Upper lobe of right lung (tissue), 1 donor: ENCODE measurements around the gene VWA5A. TPM values are rescaled to one million over a fixed set of nuclear protein-coding genes. Genes with fewer than 3 reads are reported as not detected.

Experiments used
- ATAC-seq: fragments of 200-7000 bp; cut with Tn5 transposase; one replicate; pipeline ENCODE4 v1.9.1; 2020; ENCODE audit warnings: mild to moderate bottlenecking, moderate library complexity
- DNase-seq: peaks from one replicate; pipeline ENCODE4 v3.0.0-alpha.2; 2020
- H3K27ac ChIP-seq: fragments of 200-600 bp; one replicate; pipeline ENCODE4 v1.8.0; 2022
- H3K27me3 ChIP-seq: fragments of 200-600 bp; one replicate; pipeline ENCODE4 v1.8.0; 2022; ENCODE audit warnings: mild to moderate bottlenecking
- H3K36me3 ChIP-seq: fragments of 200-600 bp; one replicate; pipeline ENCODE4 v1.8.0; 2022
- H3K4me1 ChIP-seq: fragments of 200-600 bp; one replicate; pipeline ENCODE4 v1.8.0; 2022
- H3K4me3 ChIP-seq: fragments of 200-600 bp; one replicate; pipeline ENCODE4 v1.8.0; 2022; ENCODE audit warnings: mild to moderate bottlenecking
- H3K9me3 ChIP-seq: fragments of 200-600 bp; one replicate; pipeline ENCODE4 v1.8.0; 2022
- intact Hi-C: fragments of 100-400 bp; cut with DNase I; formaldehyde crosslinking; loops from one replicate; pipeline ENCODE4 v1.11.0; 2022
- total RNA-seq: library from RNA; stranded (reverse); fragmentation: NEBNext Ultra II Directional; extraction: Animal tissue kit (Norgen Biotek cat#: 25700); gene quantifications from one replicate; pipeline ENCODE4 v1.2.1, GENCODE V29; 2021
- TF ChIP-seq, protein P1 (sequence below): fragments of 200-600 bp; IDR thresholded peaks from one replicate; pipeline ENCODE4 v1.8.0; 2022; ENCODE audit warnings: antibody characterized with exemption
- donor health status: DM: no; HTN: yes; CAD: no; lungs with severe emphysema.

VWA5A gene
- total RNA-seq, 1 donor from 2014 or later, result 42.0 TPM

DNA sequence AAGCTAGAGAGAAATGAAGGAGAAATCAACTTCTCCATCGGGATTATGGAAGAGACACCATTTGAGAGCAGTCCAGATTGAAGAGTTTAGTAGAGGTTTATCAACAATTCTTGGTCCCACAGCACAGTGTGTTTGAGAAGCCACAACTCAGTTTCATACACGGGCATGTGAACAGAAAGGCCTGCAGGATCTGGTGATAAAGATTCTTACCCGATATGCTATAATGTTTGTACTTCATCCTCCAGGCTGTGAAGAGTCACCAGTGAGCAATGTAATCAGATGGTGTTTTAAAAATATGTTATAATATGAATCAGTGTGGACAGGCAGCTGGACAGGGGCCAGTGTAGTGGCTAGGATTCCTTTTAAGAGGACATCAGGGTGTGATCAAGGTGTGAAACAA, 29.7 kb upstream of the VWA5A start:
- Histone ChIP-seq H3K36me3 (no peaks in the 10 kb centered on the region), H3K27me3 (peaks cover 8% of the 10 kb centered on the region), H3K4me3 (no peak overlapping the region), H3K9me3 (no peaks in the 10 kb centered on the region), H3K27ac (no peak overlapping the region), H3K4me1 (no peaks in the 10 kb centered on the region)
- intact Hi-C loops, result no loop called here
- TF ChIP-seq, protein P1, sequence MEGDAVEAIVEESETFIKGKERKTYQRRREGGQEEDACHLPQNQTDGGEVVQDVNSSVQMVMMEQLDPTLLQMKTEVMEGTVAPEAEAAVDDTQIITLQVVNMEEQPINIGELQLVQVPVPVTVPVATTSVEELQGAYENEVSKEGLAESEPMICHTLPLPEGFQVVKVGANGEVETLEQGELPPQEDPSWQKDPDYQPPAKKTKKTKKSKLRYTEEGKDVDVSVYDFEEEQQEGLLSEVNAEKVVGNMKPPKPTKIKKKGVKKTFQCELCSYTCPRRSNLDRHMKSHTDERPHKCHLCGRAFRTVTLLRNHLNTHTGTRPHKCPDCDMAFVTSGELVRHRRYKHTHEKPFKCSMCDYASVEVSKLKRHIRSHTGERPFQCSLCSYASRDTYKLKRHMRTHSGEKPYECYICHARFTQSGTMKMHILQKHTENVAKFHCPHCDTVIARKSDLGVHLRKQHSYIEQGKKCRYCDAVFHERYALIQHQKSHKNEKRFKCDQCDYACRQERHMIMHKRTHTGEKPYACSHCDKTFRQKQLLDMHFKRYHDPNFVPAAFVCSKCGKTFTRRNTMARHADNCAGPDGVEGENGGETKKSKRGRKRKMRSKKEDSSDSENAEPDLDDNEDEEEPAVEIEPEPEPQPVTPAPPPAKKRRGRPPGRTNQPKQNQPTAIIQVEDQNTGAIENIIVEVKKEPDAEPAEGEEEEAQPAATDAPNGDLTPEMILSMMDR, result no peak
- ATAC-seq (no peak), DNase-seq (no peak)

DNA sequence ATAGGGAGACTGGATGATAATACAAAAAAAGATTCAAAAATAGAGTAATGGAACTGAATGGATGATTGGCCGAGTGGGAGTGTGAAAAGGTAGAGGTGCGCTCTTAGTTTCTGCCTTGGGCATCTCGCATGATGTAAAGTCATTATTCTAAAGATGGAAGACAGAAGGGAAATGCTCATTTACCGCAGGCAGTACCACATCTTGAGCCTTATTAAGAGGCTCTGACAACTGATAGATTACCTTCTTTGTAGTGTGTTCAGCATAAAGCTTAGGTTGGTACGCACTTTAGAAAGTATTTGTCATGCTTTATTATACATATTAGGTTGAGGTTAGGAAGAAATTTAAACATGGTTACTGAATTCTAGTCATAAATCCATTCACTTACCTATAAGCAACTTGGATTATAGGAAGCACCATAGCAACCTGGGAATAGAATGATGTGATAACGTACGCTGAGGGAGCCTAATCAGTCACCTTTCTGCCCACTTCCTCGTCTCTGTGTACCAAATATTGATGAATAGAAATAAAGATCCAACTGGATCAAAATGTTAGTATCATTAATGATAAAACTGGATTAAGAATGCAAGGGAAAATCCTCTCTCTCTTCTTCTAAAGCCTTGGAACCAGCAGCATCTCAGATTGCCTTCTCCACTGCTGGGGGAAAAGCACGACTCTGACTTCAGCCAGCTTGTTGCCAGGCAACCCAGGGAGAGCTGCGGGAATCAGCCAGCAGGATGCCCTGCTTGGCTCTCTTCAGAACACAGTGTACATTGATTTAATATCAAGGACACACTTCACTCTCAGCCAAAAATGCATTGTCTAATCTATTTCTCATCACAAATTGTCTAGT, 29.0 kb upstream of the VWA5A start:
- Histone ChIP-seq H3K27me3 (peaks cover 9% of the 10 kb centered on the region), H3K4me1 (no peaks in the 10 kb centered on the region), H3K36me3 (no peaks in the 10 kb centered on the region), H3K4me3 (no peak overlapping the region), H3K27ac (no peak overlapping the region), H3K9me3 (no peaks in the 10 kb centered on the region)
- ATAC-seq (no peak), DNase-seq (no peak)
- intact Hi-C loops, result no loop called here
- TF ChIP-seq, protein P1, result no peak

DNA sequence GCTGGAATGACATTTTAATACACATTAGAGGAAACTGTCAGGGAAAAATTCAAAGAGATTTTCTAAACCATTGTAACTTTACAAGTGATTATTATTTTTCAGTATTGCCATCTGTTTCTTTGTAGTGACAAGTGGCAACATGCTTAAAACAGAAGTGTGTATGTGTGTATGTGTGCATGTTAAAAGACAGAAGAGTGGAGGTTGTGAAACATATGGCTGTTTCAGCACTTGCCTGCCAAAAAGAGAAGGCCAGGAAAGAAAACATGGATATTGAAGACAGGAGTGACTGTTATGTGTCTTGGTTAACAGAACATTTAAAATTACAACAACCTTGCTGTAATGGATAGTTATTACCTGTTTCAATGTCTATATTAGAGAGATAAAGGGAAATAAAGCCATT, 24.3 kb upstream of the VWA5A start:
- H3K27me3 ChIP-seq, result peaks cover 9% of the 10 kb centered on the region
- TF ChIP-seq, protein P1, result no peak
- ATAC-seq (no peak), DNase-seq (no peak)
- H3K27ac ChIP-seq, result no peak overlapping the region
- no peak overlapping the region for H3K4me3 ChIP-seq
- intact Hi-C loops, result no loop called here
- H3K36me3 ChIP-seq, result no peaks in the 10 kb centered on the region
- H3K9me3 ChIP-seq, result no peaks in the 10 kb centered on the region
- no peaks in the 10 kb centered on the region for H3K4me1 ChIP-seq

DNA sequence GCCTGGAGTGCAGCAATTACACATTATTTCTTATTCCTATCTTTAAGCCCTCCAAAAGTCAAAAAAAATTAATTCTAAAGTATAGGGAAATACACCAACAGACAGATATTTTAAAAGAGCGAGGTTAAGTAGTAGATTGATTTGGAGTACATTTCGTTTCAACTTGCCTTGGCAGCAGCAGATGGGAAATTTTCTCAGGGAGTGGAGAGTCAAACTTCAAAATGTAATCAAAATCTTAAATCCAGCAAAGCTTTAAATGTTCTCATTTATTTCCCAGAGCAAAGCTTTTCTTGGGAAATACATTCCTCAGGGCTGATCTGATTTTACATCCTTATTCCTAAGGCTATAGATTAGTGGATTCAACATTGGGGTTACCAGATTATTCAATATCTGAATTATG, 21.9 kb upstream of the VWA5A start:
- H3K4me3 ChIP-seq, result no peak overlapping the region
- DNase-seq (no peak), ATAC-seq (no peak)
- no peaks in the 10 kb centered on the region for H3K36me3 ChIP-seq
- H3K27ac ChIP-seq, result no peak overlapping the region
- peaks cover 9% of the 10 kb centered on the region for H3K27me3 ChIP-seq
- no peaks in the 10 kb centered on the region for H3K4me1 ChIP-seq
- intact Hi-C loops, result no loop called here
- TF ChIP-seq, protein P1, result no peak
- no peaks in the 10 kb centered on the region for H3K9me3 ChIP-seq

DNA sequence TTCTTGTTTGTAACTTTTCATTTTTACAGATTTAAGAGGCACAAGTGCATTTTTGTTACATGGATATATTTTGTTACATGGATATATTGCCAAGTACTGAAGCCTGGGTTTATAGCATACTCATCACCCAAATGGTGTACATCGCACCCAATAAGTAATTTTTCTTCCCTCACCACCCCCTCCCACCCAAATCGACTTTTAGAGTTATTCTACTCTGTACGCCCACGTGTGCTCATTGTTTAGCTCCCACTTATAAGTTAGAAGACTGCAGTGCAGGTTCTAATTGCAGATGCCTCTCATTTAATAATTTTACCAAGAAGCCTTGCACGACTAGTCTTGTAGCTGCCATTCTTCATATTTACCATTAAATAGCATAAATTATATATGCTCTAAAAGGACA, 20.5 kb upstream of the VWA5A start:
- no peak overlapping the region for H3K4me3 ChIP-seq
- intact Hi-C loops, result no loop called here
- no peaks in the 10 kb centered on the region for H3K4me1 ChIP-seq
- TF ChIP-seq, protein P1, result no peak
- ATAC-seq (no peak), DNase-seq (no peak)
- H3K27me3 ChIP-seq, result peaks cover 3% of the 10 kb centered on the region
- H3K9me3 ChIP-seq, result no peaks in the 10 kb centered on the region
- H3K27ac ChIP-seq, result no peak overlapping the region
- no peaks in the 10 kb centered on the region for H3K36me3 ChIP-seq

DNA sequence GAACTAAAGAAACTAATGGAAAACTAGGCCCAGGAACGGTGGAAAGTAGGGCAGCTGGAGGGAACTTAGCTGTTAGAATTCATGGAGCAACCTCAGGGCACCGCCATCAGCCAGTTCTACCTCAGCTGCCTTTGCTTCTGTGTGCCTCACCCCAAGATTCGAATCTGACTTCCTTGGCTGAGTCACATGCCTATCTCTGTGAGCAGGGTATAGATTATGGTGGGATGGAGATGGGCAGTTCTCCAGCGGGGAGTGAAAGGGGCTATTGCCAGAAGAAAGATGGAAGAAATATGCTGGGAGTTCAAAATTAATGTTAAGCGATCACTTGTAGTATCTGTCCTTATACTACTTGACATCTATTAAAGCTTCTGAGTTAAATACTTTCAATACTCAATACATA, 18.9 kb upstream of the VWA5A start:
- H3K4me1 ChIP-seq, result no peaks in the 10 kb centered on the region
- no peak overlapping the region for H3K4me3 ChIP-seq
- DNase-seq (no peak), ATAC-seq (no peak)
- no peak overlapping the region for H3K27ac ChIP-seq
- intact Hi-C loops, result no loop called here
- TF ChIP-seq, protein P1, result no peak
- H3K36me3 ChIP-seq, result no peaks in the 10 kb centered on the region
- peaks cover 1% of the 10 kb centered on the region for H3K27me3 ChIP-seq
- no peaks in the 10 kb centered on the region for H3K9me3 ChIP-seq
